Stimulated activated CD8-positive, alpha-beta memory T cell treated with anti-CD3 and anti-CD28 coated beads, Interleukin-15, amount 100 ng/mL, for 1 hour (primary cell): ENCODE data around the gene PLA2G6.
A peak's percentile ranks its signal among the peaks of the same experiment; 100 is the strongest.

Experiments used
- DNase-seq: peaks from one replicate; pipeline ENCODE4 v3.0.0-alpha.2; 2020; ENCODE audit warnings: low read depth

The PLA2G6 gene

GRCh38 chr22:38213990-38214301 is 32.3 kb upstream of the PLA2G6 start:
- DNase-seq: no peak

- DNase-seq: no peak
Measured at GRCh38 chr22:38213319-38213989, 31.8 kb upstream of the PLA2G6 start.

GRCh38 chr22:38212442-38212841 is 30.8 kb upstream of the PLA2G6 start:
- DNase-seq: no peak

GRCh38 chr22:38211556-38211955 is 29.9 kb upstream of the PLA2G6 start:
- DNase-seq: no peak

- DNase-seq: no peak
Measured at GRCh38 chr22:38208551-38208968, 26.9 kb upstream of the PLA2G6 start.

DNA sequence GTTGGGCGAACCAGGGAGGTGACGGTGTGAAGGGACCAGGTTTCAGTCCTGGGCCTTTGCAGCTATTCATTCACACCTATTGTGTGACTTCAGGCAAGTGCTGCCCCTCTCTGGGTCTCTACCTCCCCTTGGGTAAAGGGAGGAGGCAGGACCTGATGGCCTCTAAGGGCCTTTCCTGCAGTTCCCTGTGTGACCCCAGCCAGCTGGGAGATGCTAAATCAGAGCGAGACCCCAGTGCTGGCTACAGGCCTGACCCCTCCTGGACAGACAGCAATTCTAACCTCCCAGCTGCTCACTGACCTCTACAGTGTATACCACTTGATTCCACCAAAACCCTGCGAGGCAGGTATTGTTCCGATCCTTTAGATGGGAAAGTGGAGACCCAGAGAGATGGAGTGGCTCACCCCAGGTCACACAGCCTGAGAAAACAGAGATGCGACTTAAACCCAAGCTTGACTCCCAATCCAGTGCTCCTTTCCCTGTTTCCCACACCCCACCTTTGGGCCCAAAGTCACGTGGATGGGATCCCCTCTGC is 26.3 kb upstream of the PLA2G6 start:
- no peak for DNase-seq

- no peak for DNase-seq
Measured at GRCh38 chr22:38205261-38206128, 23.9 kb upstream of the PLA2G6 start.

DNA sequence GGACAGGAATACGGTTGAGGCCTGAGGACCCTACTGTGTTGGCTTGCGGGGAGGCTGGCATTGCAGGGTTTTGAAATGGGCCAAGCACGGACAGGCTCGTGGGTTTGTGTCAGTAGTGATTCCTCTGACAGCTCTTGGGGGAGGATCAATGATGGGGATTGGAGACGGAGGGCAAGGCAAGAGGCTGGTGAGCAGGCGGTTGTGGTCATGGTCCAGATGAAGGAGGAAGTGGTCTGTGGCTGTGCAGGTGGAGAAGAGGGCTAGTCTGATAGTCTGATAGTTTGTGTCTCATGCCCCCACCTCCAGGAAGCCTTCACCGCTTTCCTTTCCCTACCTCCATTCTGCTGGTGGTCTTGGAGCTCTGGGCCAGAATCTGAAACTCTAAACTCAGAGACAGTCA is 23.2 kb upstream of the PLA2G6 start:
- no peak for DNase-seq

GRCh38 chr22:38203855-38204514 is 22.4 kb upstream of the PLA2G6 start:
- DNase-seq: no peak

DNA sequence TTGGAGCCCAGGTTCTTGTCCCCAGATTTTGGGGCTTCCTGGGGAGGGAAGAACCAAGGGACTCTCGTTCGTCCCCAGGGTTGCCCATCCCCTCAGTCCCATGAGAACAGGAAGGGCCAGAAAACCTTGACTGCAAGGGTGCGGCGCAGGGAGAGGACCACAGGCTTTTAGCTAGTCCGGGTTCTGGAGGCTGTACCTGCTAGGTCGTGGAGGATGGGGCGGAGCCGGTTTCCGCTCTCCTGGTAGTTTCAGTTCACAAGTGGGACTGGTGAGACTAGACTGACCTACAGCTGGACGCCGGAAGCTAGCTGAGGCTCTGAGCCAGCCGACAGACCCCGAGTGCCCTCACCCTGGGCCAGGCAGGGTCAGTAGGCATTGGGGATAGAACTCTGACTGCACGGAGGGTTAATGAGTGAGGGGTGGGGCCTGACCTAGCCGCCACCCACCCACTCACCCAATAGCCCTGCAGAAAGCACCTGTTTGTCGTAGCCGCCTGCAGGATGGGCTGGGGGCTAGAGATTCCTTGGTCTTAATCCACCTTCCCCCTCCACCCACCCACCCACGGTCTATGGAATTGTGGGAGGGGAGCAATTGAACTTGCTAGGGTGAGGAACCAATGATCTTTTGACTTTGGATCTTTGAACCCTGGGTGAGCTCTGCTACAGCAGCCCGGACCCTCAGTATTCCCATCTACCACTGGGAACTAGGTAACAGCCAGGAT is 21.6 kb upstream of the PLA2G6 start:
- no peak for DNase-seq

- no peak for DNase-seq
Measured at GRCh38 chr22:38202437-38203089, 20.9 kb upstream of the PLA2G6 start.

DNA sequence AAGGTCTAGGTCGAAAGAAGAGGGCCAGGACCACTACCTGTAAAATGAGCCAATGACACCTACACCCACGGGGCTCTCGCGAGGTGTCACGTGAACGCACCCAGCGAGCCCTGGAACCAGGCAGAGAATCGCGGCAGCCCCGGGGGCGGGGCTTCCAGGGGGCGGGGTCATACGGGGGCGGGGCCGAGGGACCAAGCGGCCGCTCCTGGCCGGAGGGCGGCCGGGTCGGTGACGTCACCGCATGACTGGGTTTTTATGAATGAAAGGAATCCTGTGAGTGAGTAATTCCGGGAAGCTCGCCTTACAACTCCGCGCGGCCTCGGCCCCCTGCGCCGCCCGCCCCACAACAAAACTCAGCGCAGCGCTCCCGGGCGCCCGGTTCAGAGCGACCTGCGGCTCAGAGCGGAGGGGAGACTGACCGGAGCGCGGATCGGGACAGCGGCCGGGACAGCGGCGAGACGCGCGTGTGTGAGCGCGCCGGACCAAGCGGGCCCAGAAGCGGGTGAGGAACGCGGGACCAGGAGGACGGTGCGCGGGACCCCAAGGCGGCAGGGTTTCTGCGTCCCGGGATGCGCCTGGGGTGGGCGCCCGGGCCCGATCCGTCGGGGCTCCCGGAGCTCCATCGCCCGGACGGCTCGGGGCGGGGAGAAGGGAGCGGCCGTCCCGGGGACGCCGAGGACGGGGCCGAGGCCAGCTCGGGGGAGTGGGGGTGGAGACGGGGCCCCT is 20.2 kb upstream of the PLA2G6 start, which contains the start of gene MAFF:
Gene MAFF, plus strand, starts transcription at position 284 of the 726 bp plus-strand sequence. CDS start 11,860 bp downstream, outside the sequence.
- peak; percentile 69 for DNase-seq

DNA sequence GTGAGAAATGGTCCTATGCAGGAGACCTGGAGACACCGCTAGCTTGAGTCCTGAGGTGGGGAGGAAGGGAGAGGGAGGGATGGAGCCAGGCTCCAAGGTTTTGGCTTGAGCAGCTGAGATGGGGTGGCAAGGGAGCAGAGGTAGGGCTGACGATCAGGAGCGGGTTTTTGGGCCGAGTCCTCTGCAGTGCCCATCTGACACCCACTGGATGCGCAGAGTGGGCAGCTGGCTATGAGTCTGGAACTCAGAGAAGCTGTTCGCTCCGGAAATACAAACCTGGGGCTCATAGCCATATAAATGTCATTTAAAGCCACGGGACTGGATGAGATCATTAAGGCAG is 19.7 kb upstream of the PLA2G6 start:
- no peak for DNase-seq

DNA sequence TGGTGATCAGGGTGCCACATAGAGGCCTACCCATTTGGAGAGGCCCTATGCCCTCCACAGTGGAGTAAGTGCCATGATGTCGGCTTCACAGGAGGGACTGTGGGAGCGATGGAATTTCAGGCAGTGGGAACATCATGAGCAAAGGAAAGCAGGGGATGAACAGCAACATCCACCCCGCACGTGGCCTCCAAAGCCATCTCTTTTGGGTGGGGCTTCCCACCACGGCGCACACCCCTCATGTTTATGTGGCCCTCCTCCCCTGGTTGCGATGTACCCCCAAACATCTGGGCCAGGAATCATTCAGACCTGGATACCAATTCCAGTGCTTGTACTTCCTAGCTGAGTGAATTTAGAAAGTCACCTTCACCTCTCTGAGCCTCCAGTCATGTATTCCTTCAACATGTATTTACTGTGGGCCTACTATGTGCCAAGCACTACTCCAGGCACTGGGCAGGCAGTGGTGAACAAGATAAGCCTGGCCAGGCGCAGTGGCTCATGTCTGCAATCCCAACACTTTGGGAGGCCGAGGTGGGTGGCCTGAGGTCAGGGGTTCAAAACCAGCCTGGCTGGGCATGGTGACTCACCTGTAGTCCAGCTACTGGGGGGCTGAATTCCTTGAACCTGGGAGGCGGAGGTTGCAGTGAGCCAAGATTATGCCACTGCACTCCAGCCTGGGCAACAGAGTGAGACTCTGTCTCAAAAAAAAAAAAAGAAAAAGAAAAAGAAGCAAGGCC is 18.4 kb upstream of the PLA2G6 start:
- DNase-seq: no peak

DNA sequence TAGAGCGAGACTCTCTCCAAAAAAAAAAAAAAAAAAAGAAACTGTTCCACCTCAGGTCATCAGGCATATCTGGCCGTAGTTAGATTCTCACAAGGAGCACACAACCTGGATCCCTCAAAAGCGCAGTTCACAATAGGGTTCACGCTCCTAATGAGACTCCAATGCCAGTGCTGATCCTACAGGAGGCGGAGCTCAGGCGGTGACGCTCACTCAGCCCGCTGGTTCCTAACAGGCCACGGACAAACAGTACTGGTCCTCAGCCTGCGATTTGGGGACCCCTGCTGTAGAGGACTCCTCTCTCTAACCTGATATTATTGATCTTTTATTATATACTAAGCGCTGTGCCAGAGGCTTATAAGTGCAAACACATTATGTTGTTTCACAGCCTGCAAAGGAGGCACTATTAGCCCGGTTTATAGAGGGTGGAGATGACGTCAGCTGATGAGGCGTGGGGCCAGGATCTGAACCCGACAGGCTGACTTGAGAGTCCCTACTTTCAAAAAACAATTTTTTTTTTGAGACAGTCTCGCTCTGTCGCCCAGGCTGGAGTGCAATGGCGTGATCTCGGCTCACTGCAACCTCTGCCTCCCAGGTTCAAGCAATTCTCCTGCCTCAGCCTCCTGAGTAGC is 15.3 kb upstream of the PLA2G6 start:
- DNase-seq: no peak

DNA sequence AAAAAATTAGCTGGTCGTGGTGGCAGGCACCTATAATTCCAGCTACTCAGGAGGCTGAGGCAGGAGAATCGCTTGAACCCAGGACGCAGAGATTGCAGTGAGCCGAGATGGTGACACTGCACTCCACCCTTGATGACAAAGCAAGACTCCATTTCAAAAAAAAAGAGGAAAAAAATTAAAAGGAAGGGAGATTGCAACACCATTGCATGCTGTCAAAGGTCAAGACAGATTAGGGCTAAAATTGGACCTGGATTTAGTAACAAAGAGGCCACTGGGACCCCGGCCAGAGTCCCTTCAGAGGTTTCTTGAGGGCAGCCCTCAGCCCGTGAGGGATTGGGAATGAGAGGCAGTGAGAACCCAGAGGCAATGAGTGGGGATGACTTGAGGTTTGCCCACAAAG is 11.9 kb upstream of the PLA2G6 start:
- no peak for DNase-seq

DNA sequence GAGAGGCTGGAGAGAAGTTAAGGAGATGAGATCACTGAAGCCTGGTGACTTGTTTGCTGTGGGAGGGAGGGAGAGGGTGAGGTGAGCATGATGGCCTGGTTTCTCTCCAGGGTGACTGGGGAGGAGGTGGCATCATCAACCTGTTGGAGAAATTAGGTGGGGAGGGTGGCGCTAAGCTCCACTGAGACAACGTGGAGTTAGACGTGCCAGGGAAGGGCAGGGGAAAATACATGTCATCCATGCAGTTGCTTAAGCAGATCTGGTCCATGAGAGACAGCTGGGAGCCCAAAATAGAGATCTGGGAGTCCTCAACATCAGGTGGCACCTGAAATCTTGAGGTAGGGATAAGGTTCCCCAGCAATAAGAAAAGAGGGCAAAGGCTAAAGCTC is 10.8 kb upstream of the PLA2G6 start:
- no peak for DNase-seq

- DNase-seq: no peak
Measured at GRCh38 chr22:38191731-38192474, 10.3 kb upstream of the PLA2G6 start.

DNA sequence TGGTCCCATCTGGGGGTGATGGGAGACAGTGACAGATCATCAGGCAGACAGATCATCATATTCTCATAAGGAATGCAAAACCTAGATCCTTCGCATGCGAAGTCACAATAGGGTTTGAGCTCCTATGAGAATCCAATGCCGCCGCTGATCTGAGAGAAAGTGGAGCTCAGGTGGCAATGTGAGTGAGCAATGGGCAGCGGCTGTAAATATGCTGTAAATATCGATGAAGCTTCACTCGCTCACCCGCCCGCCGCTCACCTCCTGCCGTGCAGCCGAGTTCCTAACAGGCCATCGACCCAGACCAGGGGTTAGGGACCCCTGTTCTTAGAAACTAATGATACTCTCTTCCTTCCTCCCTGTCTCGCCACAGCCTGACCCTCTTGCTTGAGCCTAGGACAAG is 9.4 kb upstream of the PLA2G6 start:
- DNase-seq: no peak
